HCT116 (cell line): Measurements from ENCODE around the gene GPATCH2L. TPM values are rescaled to one million over a fixed set of nuclear protein-coding genes. Genes with fewer than 3 reads are reported as not detected.

ENCODE experiments used
- ATAC-seq: fragments of 200-7000 bp; cut with Tn5 transposase; 2 replicates; pipeline ENCODE4 v1.9.1; 2020; ENCODE audit warnings: mild to moderate bottlenecking, moderate library complexity
- BruUV-seq: library from RNA; stranded (reverse); fragments of 400-500 nt; replicated peaks from 2 replicates; lab custom pipeline; 2021; lab: Mats Ljungman, UMichigan
- CTCF ChIA-PET: fragments of 300-600 bp; sonication (Branson Sonifier 250); formaldehyde crosslinking; loops from one replicate; lab custom pipeline; 2021; ENCODE audit warnings: antibody characterized with exemption; lab: Charles Lee
- POLR2A ChIA-PET: fragments of 300-600, 350-600 bp; sonication (Branson Sonifier 250); formaldehyde crosslinking; loops from one replicate; lab custom pipeline; 2021; ENCODE audit warnings: antibody characterized with exemption; lab: Charles Lee
- RAD21 ChIA-PET, 2 experiments: fragments of 300-600 bp; sonication (Branson Sonifier 250); formaldehyde crosslinking; loops; one replicate each; lab custom pipeline; 2023; ENCODE audit warnings: low total read pairs in 2 of 2; ENCODE audit not compliant: uncharacterized antibody in 2 of 2, unreplicated experiment in 2 of 2, low non-redundant PET in 1 of 2; lab: Charles Lee
- DNase-seq: peaks from one replicate; pipeline ENCODE4 v3.0.0-alpha.2; 2010; ENCODE audit warnings: low read depth, low spot score
- H2AFZ ChIP-seq: fragments of 200-600 bp; shearing (Covaris generic), sonication (generic); 2 replicates; pipeline ENCODE4 v1.6.1; 2017; ENCODE audit warnings: low read depth, mixed run types, mixed read lengths, antibody characterized with exemption, low read length; ENCODE audit not compliant: poor library complexity, severe bottlenecking
- H3K27ac ChIP-seq: 2 replicates; pipeline ENCODE4 v1.5.1; 2012; ENCODE audit warnings: low read depth, low read length
- H3K27me3 ChIP-seq: fragments of 200-600 bp; sonication (generic); 2 replicates; pipeline ENCODE4 v1.6.1; 2016; ENCODE audit warnings: mixed run types, low read length, mixed read lengths; ENCODE audit not compliant: insufficient read depth
- H3K36me3 ChIP-seq, 2 experiments: fragments of 200-500 bp in 1 of 2; fragments of 200-600 bp in 1 of 2; sonication (Bioruptor generic) in 1 of 2; sonication (generic) in 1 of 2; 2 replicates each; pipeline versions ENCODE4 v1.5.1 to v1.6.1; 2014 to 2016; ENCODE audit warnings: low read length in 2 of 2, inconsistent platforms in 1 of 2, mixed read lengths in 1 of 2, mixed run types in 1 of 2; ENCODE audit not compliant: insufficient read depth in 2 of 2, control insufficient read depth in 1 of 2
- H3K4me1 ChIP-seq, 2 experiments: fragments of 200-600 bp in 1 of 2; sonication (generic) in 1 of 2; 2 replicates each; pipeline versions ENCODE4 v1.5.1 to v1.6.1; 2012 to 2017; ENCODE audit warnings: low read length in 2 of 2, inconsistent platforms in 1 of 2, mild to moderate bottlenecking in 1 of 2, mixed read lengths in 1 of 2, mixed run types in 1 of 2, moderate library complexity in 1 of 2; ENCODE audit not compliant: insufficient read depth in 2 of 2, control insufficient read depth in 1 of 2
- H3K4me2 ChIP-seq: fragments of 200-600 bp; sonication (generic); 2 replicates; pipeline ENCODE4 v1.6.1; 2017; ENCODE audit warnings: mixed run types, low read length, mixed read lengths
- H3K4me3 ChIP-seq, 2 experiments: fragments of 200-600 bp in 1 of 2; sonication (generic) in 1 of 2; replicated peaks in 1 of 2; 2 replicates each; pipeline ENCODE4 v1.5.1; 2011 to 2016; ENCODE audit warnings: low read length in 2 of 2, control low read depth in 1 of 2, low read depth in 1 of 2, mild to moderate bottlenecking in 1 of 2, mixed read lengths in 1 of 2, mixed run types in 1 of 2
- H3K79me2 ChIP-seq: fragments of 200-600 bp; sonication (generic); 2 replicates; pipeline ENCODE4 v1.6.1; 2017; ENCODE audit warnings: mild to moderate bottlenecking, mixed run types, low read length, moderate library complexity, mixed read lengths; ENCODE audit not compliant: insufficient read depth
- H3K9ac ChIP-seq: fragments of 200-600 bp; sonication (generic); 2 replicates; pipeline ENCODE4 v1.6.1; 2016; ENCODE audit warnings: low read length, mixed read lengths
- H3K9me2 ChIP-seq: fragments of 200-600 bp; sonication (generic), shearing (Covaris generic); 2 replicates; pipeline ENCODE4 v1.6.1; 2017; ENCODE audit warnings: mixed run types, mild to moderate bottlenecking, moderate library complexity; ENCODE audit not compliant: insufficient read depth
- H3K9me3 ChIP-seq, 2 experiments: fragments of 200-500 bp in 1 of 2; fragments of 200-600 bp in 1 of 2; sonication (Bioruptor generic) in 1 of 2; sonication (generic) in 1 of 2; 2 replicates each; pipeline ENCODE4 v1.6.1; 2014 to 2017; ENCODE audit warnings: low read length in 2 of 2, mixed read lengths in 2 of 2, inconsistent platforms in 1 of 2, low read depth in 1 of 2, mild to moderate bottlenecking in 1 of 2, mixed run types in 1 of 2, moderate library complexity in 1 of 2; ENCODE audit not compliant: control insufficient read depth in 1 of 2, insufficient read depth in 1 of 2
- H4K20me1 ChIP-seq: fragments of 200-600 bp; sonication (generic), shearing (Covaris generic); 2 replicates; pipeline ENCODE4 v1.6.1; 2017; ENCODE audit warnings: mixed run types, mild to moderate bottlenecking, moderate library complexity; ENCODE audit not compliant: insufficient read depth
- CEBPB ChIP-seq: IDR thresholded peaks from 2 replicates; pipeline ENCODE4 v1.6.1; 2012; ENCODE audit warnings: low read depth
- ELF1 ChIP-seq: IDR thresholded peaks from 2 replicates; pipeline ENCODE4 v1.6.1; 2012; ENCODE audit warnings: low read depth, borderline replicate concordance
- EZH2 ChIP-seq: fragments of 200-600 bp; sonication (generic); IDR thresholded peaks from 2 replicates; pipeline ENCODE4 v1.6.1; 2017; ENCODE audit warnings: antibody characterized with exemption, mixed run types
- EZH2phosphoT487 ChIP-seq: fragments of 200-600 bp; IDR thresholded peaks from 2 replicates; pipeline ENCODE4 v1.6.1; 2018; ENCODE audit warnings: antibody characterized with exemption, borderline replicate concordance
- FOSL1 ChIP-seq: IDR thresholded peaks from 2 replicates; pipeline ENCODE4 v1.6.1; 2012; ENCODE audit warnings: low read depth
- POLR2A ChIP-seq: IDR thresholded peaks from 2 replicates; pipeline ENCODE4 v1.7.0; 2011; ENCODE audit warnings: borderline replicate concordance; ENCODE audit not compliant: insufficient read depth, insufficient read length; ENCODE audit errors: extremely low read depth
- POLR2AphosphoS5 ChIP-seq: IDR thresholded peaks from 2 replicates; pipeline ENCODE4 v1.6.1; 2011; ENCODE audit warnings: mild to moderate bottlenecking, low read depth, low read length, moderate library complexity
- RAD21 ChIP-seq: IDR thresholded peaks from 2 replicates; pipeline ENCODE4 v1.6.1; 2012; ENCODE audit warnings: low read depth, mild to moderate bottlenecking
- REST ChIP-seq: IDR thresholded peaks from 2 replicates; pipeline ENCODE4 v1.6.1; 2012; ENCODE audit warnings: low read depth
- SRF ChIP-seq: IDR thresholded peaks from 2 replicates; pipeline ENCODE4 v1.6.1; 2012; ENCODE audit warnings: low read depth
- TCF7L2 ChIP-seq: IDR thresholded peaks from 2 replicates; pipeline ENCODE4 v1.7.0; 2011; ENCODE audit warnings: borderline replicate concordance, inconsistent platforms; ENCODE audit not compliant: insufficient read depth, insufficient read length; ENCODE audit errors: extremely low read depth
- YY1 ChIP-seq: IDR thresholded peaks from 2 replicates; pipeline ENCODE4 v1.6.1; 2011; ENCODE audit warnings: low read length, low read depth, moderate library complexity, mild to moderate bottlenecking; ENCODE audit not compliant: insufficient replicate concordance; ENCODE audit errors: extremely low read depth
- ZFX ChIP-seq: fragments of 450-650 bp; IDR thresholded peaks from 2 replicates; pipeline ENCODE4 v1.6.1; 2017
- ZNF274 ChIP-seq: fragments of 200-500 bp; sonication (Bioruptor generic); IDR thresholded peaks from 2 replicates; pipeline ENCODE4 v1.6.1; 2014; ENCODE audit warnings: mild to moderate bottlenecking, low read depth, low read length, inconsistent platforms
- intact Hi-C: fragments of 100-400 bp; cut with micrococcal nuclease; formaldehyde crosslinking; loops from 2 replicates; pipeline ENCODE4 v1.10.0; 2022
- total RNA-seq: library from RNA; stranded (reverse); gene quantifications from one replicate; pipeline ENCODE4 v1.2.1, GENCODE V29; 2021; ENCODE audit not compliant: unreplicated experiment
- TF ChIP-seq, protein P1 (sequence below): IDR thresholded peaks from 2 replicates; pipeline ENCODE4 v1.6.1; 2012
- TF ChIP-seq, protein P2 (sequence below): IDR thresholded peaks from 2 replicates; pipeline ENCODE4 v1.6.1; 2012

GPATCH2L gene
- total RNA-seq, 1 experiment from 2014 or later: 49.2 TPM

DNA sequence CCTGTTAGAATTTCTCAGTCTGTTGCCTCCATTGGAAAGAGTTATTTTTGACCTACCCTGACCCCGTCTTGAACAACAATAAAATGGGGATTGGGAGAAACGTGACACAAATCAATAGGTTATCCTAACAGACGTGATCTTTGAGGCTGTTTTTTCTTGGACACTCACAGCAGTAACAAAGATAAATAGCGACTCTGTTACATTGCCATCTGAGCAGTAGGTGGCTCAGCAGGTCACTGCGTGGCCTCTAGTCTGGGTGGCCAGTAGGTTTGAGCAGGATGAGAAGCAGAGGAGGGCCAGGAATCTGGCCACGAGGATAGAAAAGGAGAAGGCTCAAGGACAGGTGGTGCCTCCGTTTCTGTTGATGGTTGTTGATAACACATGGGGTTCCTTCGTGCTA is 101.4 kb downstream of the GPATCH2L start (continued):
- TF ChIP-seq REST (no peak), CEBPB (no peak)
- TF ChIP-seq, protein P1, sequence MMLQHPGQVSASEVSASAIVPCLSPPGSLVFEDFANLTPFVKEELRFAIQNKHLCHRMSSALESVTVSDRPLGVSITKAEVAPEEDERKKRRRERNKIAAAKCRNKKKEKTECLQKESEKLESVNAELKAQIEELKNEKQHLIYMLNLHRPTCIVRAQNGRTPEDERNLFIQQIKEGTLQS: no peak
- TF ChIP-seq, all 23 proteins: peak for 0

DNA sequence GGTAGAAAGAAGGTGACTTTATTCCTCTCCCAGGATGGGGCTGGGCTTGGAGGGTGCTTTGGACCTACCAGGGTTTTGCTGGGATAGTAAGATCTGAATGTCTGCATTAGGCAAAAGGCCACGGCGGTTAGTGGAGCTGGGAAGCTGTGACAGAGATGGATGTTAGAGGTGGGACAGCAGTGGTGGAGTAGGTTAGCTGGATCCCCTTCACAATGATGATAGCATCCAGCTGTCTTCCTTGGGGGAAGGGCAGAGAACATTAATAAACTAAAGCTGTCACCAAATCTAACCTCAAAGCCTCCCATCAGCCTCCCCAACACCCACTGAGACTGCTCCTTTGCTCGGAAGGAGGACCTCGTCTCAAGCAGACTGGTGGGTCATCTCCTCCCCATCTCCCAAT is 104.8 kb downstream of the GPATCH2L start:
- DNase-seq: no peak
- Histone ChIP-seq H3K4me3 (no peak overlapping the region), H3K4me1 (no peaks in the 10 kb centered on the region), H3K27ac (no peak overlapping the region), H3K9me2 (no peaks in the 10 kb centered on the region), H2AFZ (no peak overlapping the region), H4K20me1 (no peaks in the 10 kb centered on the region), H3K36me3 (no peaks in the 10 kb centered on the region), H3K9me3 (no peaks in the 10 kb centered on the region), H3K27me3 (no peaks in the 10 kb centered on the region), H3K9ac (no peak overlapping the region), H3K79me2 (no peaks in the 10 kb centered on the region), H3K4me2 (no peak overlapping the region)
- ChIA-PET POLR2A (interaction anchor here (0.7 kb wide), 1 partner anchor 63 kb away, joined by 3 read pairs; no protein-coding TSS in a partner anchor), RAD21 (no interaction called here), CTCF (no interaction called here)
- TF ChIP-seq FOSL1 (no peak), ZNF274 (no peak), TCF7L2 (no peak), ELF1 (no peak), SRF (no peak), EZH2phosphoT487 (no peak), REST (no peak), EZH2 (no peak), POLR2AphosphoS5 (no peak), RAD21 (no peak), ZFX (no peak), YY1 (no peak), POLR2A (no peak)
- TF ChIP-seq, protein P2, sequence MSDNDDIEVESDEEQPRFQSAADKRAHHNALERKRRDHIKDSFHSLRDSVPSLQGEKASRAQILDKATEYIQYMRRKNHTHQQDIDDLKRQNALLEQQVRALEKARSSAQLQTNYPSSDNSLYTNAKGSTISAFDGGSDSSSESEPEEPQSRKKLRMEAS: no peak
- TF ChIP-seq, protein P1: no peak
- ATAC-seq: no peak
- intact Hi-C loops: no loop called here
- BruUV-seq: no TSS peak
